Stimulated activated CD4-positive, alpha-beta T cell treated with anti-CD3 and anti-CD28 coated beads, Interleukin-15, amount 100 ng/mL, for 24 hours (primary cell): ENCODE results near the gene CGNL1.

ENCODE experiments used
- DNase-seq: peaks from one replicate; pipeline ENCODE4 v3.0.0-alpha.2; 2020

CGNL1 gene

GRCh38 chr15:57427367-57427821, 51.1 kb downstream of the CGNL1 start:
- DNase-seq: no peak

- no peak for DNase-seq
Measured at GRCh38 chr15:57432141-57432741, 55.9 kb downstream of the CGNL1 start.

- no peak for DNase-seq
Measured at GRCh38 chr15:57436166-57436565, 59.9 kb downstream of the CGNL1 start.

- DNase-seq: no peak
Measured at GRCh38 chr15:57436961-57437360, 60.7 kb downstream of the CGNL1 start.

DNA sequence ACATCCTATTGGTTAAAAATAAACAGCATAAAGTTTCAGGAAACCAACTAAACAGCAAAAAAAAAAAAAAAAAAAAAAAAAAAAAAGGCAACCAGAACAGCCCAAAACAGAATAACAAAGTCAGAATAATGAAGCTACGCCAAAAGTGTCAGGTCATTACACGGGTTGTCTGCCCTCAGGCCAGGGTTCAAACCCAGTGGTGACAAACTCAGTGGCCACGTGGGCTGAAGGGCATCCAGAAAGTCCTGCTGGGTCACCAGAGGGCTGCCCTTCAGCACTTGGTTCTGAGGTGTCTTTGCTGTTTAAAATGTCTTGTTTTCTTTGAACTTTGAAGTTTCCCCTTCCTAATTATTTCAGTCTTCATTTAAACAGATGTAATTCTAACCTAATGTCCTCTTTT, 61.3 kb downstream of the CGNL1 start:
- DNase-seq: no peak

GRCh38 chr15:57438166-57438565, 61.9 kb downstream of the CGNL1 start:
- DNase-seq: no peak

- DNase-seq: no peak
Measured at GRCh38 chr15:57439128-57440027, 63.1 kb downstream of the CGNL1 start.

DNA sequence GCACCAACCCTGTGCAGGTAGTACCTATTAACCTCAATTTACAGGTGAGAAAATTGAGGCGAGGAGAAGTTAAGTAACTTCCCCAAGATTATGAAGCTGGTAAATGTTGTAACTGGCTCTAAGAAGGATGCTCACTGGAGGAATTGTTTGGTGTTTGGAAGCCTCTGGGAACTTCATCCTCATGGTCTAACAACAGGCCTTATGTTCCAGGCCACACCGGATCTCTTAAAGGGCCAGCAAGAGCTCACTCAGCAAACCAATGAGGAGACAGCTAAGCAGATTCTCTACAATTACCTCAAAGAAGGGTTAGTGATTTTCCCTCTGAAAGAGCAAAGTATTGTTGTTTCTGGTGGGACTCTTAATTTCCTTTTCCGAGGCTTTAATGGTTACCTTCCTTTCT, 63.9 kb downstream of the CGNL1 start:
- DNase-seq: no peak

DNA sequence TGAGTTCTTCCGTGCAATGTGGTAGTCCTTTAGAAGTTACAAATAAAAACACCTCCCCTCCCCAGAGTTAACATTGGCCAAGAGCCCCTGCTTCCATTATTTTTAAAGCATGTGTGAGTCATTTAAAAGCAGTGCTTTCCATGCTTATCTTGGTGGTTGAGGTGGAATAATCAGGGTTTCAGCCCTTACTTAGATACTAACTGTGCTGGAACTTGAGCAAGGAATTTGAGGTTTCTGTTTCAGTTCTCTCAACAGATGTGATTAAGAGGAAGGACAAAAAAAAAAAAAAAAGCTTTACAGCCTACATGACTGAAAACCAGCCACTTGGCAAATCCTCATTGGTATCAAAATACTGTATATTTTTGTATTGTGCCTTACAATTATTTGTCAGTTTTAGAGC, 64.5 kb downstream of the CGNL1 start:
- DNase-seq: no peak

DNA sequence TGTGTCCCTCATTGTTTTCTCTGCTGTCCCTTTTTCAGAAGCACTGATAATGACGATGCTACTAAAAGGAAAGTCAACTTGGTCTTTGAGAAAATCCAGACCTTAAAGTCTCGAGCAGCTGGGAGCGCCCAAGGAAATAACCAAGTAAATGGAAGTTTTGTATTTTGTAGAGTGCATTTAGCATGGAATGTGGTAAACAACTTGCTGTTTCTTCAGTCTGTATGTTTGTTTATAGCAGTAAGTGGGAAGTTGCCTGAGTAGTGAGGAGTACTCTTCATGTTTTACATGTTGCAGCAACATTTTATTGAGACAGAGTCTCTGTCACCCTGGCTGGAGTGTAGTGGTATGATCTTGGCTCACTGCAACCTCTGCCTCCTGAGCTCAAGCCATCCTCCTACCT, 66.0 kb downstream of the CGNL1 start:
- no peak for DNase-seq

- DNase-seq: no peak
Measured at GRCh38 chr15:57443486-57443885, 67.2 kb downstream of the CGNL1 start.

DNA sequence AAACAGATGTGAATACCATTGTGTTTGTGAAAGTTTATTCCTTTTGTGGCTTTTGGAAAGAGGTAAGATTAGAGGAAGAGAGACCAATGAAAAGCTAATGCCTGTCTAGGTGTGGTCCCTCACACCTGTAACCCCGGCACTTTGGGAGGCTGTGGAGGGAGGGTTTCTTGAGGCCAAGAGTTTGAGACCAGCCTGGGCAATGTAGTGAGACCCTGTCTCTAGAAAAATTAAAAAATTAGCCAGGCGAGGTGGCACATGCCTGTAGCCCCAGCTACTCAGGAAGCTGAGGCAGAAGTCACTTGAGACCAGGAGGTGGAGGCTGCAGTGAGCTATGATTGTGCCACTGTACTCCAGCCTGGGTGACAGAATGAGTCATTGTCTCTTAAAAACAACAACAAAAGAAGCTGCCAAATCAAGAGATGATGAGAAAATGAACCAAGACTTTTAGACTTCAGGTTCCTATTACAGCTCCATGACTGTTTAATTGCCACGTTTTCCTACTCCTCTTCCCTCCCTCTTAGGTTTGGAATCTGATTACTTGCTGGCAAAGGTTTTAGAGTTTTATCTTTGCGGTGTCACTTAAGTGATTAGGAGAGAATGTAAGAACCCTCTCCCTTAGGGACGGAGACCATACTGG, 68.7 kb downstream of the CGNL1 start:
- no peak for DNase-seq

GRCh38 chr15:57445872-57446271, 69.6 kb downstream of the CGNL1 start:
- DNase-seq: no peak

DNA sequence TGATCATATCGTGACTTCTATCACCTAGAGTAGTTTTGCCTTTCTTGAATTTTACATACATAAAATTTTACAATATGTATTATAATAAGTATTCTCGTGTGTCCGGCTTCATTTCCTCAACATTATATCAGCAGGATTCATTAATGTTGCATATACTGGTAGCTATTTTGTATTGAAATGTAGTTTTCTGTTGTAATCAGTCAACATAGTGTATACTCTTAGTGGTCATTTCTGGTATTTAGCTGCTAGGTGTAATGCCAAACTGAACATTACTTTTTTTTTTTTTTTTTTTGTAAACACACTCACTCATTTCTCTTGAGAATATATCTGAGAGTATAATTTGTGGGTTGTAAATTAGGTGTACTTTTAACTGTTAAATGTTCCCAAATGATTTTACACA, 70.1 kb downstream of the CGNL1 start:
- no peak for DNase-seq

GRCh38 chr15:57451555-57451954, 75.2 kb downstream of the CGNL1 start:
- no peak for DNase-seq

- no peak for DNase-seq
Measured at GRCh38 chr15:57452090-57452754, 75.9 kb downstream of the CGNL1 start.

- DNase-seq: no peak
Measured at GRCh38 chr15:57455929-57456328, 79.6 kb downstream of the CGNL1 start.

- no peak for DNase-seq
Measured at GRCh38 chr15:57456559-57456958, 80.3 kb downstream of the CGNL1 start.

DNA sequence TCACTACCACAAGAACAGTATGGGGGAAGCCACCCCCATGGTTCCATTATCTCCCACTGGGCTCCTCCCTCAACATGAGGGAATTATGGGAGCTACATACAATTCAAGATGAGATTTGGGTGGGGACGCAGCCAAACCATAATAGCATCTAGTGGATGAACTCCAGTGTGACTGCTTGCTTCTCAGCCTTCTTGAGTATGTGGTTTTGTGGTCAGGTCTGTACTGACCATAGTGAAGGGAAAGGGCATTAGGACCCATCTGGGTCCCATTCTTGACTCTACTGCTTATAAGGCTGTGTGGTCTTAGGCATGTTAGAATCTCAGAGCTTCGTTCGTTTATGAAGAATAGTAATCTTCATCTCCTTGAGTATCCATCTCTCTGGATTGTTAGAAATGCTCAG, 81.4 kb downstream of the CGNL1 start:
- DNase-seq: no peak

GRCh38 chr15:57458356-57458781, 82.1 kb downstream of the CGNL1 start:
- no peak for DNase-seq

- DNase-seq: no peak
Measured at GRCh38 chr15:57460208-57460816, 84.0 kb downstream of the CGNL1 start.

DNA sequence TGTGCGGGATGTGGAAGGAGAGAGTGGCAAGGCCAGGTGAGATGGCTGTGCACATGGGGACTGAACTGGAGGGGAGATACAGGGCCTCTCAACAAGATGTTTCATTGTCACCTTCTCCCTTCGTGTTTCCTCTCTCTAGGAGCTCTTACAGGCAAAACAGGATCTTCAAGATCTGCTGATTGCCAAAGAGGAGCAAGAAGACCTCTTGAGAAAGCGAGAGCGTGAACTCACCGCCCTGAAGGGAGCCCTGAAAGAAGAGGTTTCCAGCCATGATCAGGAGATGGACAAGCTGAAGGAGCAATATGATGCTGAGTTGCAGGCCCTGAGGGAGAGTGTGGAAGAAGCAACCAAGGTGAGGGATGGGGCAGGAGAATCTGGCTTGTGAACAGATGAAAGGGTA, 85.2 kb downstream of the CGNL1 start:
- no peak for DNase-seq

DNA sequence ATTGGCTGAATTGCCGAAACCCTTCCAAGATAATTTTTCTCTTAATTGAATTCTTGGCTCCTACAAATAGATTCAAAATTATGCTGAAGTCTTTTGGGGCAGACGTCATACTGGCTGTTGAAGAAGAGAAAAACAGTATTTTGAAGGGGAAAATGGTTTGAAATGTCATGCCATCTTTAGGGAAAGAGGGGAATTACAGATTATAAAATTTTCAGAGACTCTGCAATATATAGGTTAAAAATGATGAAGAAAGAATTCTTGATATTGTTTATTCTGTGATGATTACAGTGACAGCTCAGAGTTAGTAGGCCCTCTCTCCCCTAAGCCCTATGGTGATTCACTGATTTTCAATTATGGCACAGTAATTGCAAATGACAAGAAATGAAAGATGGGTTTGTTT, 86.1 kb downstream of the CGNL1 start:
- no peak for DNase-seq
